ENCODE results near the gene SHB.

DNA sequence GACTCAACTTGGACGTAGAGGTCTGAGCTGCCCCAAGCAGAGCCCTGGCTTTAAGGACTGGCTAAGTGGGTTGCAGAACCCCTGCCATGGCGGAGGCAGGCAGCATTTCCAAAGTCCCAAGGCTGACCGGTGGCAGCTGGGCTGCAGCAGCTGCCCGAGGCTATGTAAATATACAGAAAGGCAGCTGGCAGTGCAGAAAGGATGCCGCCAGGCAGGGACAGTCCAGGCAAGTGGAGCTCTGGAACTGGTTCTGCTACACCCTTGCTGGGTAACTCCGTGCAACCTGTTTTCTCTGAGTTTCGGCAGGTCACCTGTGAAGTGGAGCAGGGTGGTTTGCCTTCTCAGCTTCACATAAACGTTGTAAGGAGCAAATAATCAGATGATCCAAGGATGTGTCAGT is 46.0 kb downstream of the SHB start:
- TF ChIP-seq, protein P1, sequence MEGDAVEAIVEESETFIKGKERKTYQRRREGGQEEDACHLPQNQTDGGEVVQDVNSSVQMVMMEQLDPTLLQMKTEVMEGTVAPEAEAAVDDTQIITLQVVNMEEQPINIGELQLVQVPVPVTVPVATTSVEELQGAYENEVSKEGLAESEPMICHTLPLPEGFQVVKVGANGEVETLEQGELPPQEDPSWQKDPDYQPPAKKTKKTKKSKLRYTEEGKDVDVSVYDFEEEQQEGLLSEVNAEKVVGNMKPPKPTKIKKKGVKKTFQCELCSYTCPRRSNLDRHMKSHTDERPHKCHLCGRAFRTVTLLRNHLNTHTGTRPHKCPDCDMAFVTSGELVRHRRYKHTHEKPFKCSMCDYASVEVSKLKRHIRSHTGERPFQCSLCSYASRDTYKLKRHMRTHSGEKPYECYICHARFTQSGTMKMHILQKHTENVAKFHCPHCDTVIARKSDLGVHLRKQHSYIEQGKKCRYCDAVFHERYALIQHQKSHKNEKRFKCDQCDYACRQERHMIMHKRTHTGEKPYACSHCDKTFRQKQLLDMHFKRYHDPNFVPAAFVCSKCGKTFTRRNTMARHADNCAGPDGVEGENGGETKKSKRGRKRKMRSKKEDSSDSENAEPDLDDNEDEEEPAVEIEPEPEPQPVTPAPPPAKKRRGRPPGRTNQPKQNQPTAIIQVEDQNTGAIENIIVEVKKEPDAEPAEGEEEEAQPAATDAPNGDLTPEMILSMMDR (conservative IDR thresholded peaks at IDR 0.05 in 1 of 2, IDR thresholded peaks at IDR 0.05 in 1 of 2; ENCODE audit: low read depth in 1 of 2, low read length in 2 of 2), result no peak
- TF ChIP-seq EZH2 (IDR thresholded peaks at IDR 0.05; ENCODE audit: low read length, missing control alignments), result no peak
